ENCODE measurements around the gene FXN.

DNA sequence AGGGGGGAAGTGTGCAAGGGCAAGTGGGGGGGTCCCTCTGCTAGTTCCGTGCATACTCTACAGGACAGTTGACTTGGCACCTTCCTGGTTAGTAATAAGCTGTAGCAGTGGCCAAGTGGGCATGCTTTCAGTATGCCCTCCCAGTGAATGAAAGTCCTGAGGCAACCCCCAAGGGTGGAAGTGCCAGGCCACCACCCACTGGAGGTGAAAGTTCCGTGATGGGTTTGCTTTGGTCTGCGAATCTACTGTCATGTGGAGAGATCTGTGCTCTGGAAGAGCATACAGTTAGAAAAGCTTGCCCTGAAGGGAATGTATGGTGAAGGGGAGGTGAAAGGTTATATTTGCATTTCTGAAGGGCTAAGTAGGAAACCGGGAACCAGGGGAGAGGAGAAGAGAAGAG lies 10.3 kb downstream of the FXN start:
- TF ChIP-seq RAD21 (IDR thresholded peaks at IDR 0.05) (no peak), GABPA (IDR thresholded peaks at IDR 0.05 in 1 of 2, conservative IDR thresholded peaks at IDR 0.05 in 1 of 2) (no peak), EGR1 (IDR thresholded peaks at IDR 0.05; ENCODE audit: low read depth in 2 of 2) (no peak), HNF4G (IDR thresholded peaks at IDR 0.05) (no peak)
- TF ChIP-seq, protein P1, sequence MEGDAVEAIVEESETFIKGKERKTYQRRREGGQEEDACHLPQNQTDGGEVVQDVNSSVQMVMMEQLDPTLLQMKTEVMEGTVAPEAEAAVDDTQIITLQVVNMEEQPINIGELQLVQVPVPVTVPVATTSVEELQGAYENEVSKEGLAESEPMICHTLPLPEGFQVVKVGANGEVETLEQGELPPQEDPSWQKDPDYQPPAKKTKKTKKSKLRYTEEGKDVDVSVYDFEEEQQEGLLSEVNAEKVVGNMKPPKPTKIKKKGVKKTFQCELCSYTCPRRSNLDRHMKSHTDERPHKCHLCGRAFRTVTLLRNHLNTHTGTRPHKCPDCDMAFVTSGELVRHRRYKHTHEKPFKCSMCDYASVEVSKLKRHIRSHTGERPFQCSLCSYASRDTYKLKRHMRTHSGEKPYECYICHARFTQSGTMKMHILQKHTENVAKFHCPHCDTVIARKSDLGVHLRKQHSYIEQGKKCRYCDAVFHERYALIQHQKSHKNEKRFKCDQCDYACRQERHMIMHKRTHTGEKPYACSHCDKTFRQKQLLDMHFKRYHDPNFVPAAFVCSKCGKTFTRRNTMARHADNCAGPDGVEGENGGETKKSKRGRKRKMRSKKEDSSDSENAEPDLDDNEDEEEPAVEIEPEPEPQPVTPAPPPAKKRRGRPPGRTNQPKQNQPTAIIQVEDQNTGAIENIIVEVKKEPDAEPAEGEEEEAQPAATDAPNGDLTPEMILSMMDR (IDR thresholded peaks at IDR 0.05; ENCODE audit: low read depth, low read length, missing input control), result no peak
